ENCODE measurements around the gene KIAA1328.

DNA sequence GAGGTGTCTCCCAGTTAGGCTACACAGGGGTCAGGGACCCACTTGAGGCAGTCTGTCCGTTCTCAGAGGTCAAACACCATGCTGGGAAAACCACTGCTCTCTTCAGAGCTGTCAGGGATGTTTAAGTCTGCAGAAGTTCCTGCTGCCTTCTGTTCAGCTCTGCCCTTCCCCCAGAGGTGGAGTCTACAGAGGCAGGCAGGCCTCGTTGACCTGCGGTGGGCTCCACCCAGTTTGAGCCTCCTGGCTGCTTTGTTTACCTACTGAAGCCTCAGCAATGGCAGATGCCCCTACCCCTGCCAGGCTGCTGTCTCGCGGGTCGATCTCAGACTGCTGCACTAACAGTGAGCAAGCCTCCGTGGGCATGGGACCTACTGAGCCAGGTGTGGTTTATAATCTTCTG is 390.3 kb downstream of the KIAA1328 start:
- no peak for TF ChIP-seq EP300 (IDR thresholded peaks at IDR 0.05)
- TF ChIP-seq CTCF (IDR thresholded peaks at IDR 0.05), result no peak
- TF ChIP-seq POLR2A (IDR thresholded peaks at IDR 0.05), result no peak

Data from upper lobe of left lung (tissue), 4 donors.